Mesenteric fat pad (tissue), 1 donor: ENCODE results near the gene CLASP2. TPM values are rescaled to one million over a fixed set of nuclear protein-coding genes. Genes with fewer than 3 reads are reported as not detected.
"Not testable (repeated sequence)": the region's sequence is repeated elsewhere in the genome, so short reads cannot be mapped to it uniquely, and the experiment has no call there.

Experiments used
- DNase-seq: peaks from one replicate; pipeline ENCODE4 v3.0.0-alpha.2; 2020; ENCODE audit warnings: low spot score
- total RNA-seq: library from RNA; stranded (reverse); fragmentation: NEBNext Ultra II Directional; extraction: Animal tissue kit (Norgen Biotek cat#: 25700); gene quantifications from one replicate; pipeline ENCODE4 v1.2.1, GENCODE V29; 2021
- donor health status: DM: yes; HTN: yes; CAD: no.

The CLASP2 gene
- total RNA-seq, 1 donor from 2014 or later: 41.1 TPM

DNA sequence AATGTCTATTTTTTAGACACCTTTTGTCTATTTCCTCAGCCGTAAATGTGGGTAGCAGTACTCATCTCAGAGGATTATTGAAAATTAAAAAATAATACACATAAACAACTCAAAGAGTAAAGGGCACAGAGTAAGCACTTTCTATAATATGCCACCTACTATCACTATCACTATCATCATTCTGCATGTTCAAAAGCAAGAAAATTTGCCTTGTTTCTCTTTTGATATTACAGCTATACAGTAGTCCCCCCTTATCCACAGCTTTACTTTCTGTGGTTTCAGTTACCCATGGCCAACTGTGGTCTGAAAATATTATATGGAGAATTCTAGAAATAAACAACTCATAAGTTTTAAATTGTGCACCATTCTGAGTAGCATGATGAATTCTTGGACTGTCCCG is 27.7 kb downstream of the CLASP2 start:
- DNase-seq: no peak

- no peak for DNase-seq
Measured at GRCh38 chr3:33687406-33688010, 30.5 kb downstream of the CLASP2 start.

DNA sequence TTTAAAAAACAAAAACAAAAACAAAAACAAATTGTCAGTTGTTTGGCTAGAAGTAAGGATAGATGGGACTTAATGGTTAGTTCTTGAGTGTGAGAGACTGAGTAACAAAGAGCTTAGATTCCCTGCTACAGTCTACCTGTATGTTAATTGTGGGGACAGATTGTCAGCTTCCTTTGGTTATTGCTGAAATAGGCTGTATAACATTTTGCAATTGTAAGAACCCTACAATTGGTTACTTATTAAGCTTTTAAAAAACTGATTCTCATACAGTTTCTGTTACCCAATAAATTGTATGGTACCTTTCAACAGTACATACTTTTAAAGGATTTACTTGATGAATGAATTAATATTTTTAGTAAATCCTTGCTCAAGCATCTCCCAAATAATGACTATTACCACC is 35.3 kb downstream of the CLASP2 start:
- no peak for DNase-seq

GRCh38 chr3:33681667-33682066 is 36.4 kb downstream of the CLASP2 start:
- DNase-seq: no peak

GRCh38 chr3:33678073-33678472 is 40.0 kb downstream of the CLASP2 start:
- no peak for DNase-seq

GRCh38 chr3:33673436-33673835 is 44.6 kb downstream of the CLASP2 start:
- not testable (repeated sequence) for DNase-seq

DNA sequence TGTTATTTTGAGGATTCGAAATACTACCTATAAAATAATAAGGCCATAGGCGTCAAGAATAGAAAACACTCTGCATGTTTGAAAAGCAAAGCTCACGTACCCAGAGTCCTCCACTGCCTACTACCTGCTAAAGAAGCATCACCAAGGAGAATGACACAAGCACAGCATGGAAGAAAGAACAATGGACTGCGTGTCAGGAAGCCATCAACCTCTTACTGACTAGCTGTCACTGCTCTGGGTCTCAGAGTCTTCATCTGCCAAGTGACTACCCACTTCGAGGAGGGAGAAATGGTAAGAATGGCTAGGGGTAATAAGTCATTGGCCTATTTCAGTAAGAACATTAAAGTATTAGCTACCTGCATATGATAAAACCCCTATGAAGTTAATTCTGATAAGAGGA is 49.4 kb downstream of the CLASP2 start:
- no peak for DNase-seq

- DNase-seq: no peak
Measured at GRCh38 chr3:33665294-33665693, 52.8 kb downstream of the CLASP2 start.

- DNase-seq: no peak
Measured at GRCh38 chr3:33664195-33664594, 53.9 kb downstream of the CLASP2 start.

- no peak for DNase-seq
Measured at GRCh38 chr3:33663042-33663441, 55.0 kb downstream of the CLASP2 start.

DNA sequence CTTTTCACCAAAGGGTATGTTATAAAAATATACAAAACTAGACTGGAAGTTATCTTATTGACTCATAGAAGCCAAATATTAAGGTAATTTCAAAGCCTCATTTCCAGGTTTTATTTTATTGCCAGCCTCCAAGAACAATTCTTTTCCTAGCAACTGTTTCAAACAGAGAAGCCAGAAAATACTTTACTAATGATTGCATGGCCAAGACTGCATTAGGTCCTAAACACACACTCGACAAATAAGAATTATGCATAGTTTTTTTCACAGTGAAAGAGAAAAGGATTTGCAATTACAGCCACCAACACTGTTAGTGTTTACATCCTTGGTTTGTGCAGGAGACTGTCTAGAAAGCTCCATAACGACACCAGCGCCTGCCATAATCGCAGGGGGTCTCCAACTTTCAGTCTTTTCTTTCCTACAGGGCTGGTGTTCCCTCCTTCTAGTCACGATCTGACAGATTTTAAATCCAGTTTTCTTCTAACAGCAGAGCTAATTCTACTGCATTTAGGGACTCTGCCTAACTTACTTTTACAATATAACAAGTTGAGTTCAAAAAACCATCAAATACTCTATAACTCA is 58.1 kb downstream of the CLASP2 start:
- no peak for DNase-seq

DNA sequence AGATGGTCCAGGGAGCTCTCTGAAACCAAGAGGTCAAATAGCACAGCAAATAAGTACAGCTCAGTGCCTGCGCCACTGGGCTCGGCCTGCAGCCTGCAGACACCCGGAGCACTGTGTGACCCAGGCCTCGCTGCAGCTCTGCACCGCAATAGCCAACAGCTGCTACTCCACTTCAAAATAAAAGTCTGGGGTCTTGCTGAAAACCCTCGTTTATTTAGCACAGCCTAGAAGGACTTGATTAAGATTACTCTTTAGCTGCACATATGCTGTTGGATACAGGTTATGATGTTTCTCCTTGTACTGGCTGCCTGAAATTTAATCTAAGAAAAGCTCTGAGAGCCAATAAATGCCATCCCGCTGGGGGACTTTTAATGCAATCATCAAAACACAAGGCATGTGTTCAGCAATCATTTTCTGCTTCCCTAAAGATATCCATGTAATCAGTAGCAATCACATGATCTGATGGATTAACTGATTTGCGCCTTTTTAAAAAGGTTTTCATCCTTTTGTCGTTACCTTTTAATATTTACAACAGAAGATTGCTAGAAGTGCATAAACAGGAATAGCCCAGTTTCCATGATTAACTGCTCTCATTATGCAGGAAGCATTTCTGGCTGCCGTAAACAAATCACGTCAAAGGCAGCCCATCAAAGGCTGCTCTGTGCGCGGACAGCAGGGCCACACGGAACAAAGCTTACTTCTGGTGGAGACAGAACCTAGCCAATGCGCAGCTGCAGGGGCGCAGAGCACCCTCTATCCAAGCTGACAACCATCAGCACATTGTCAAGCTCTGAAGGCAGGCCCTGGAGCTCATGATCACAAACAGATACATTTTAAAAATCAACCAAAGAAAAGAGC is 58.8 kb downstream of the CLASP2 start:
- no peak for DNase-seq

DNA sequence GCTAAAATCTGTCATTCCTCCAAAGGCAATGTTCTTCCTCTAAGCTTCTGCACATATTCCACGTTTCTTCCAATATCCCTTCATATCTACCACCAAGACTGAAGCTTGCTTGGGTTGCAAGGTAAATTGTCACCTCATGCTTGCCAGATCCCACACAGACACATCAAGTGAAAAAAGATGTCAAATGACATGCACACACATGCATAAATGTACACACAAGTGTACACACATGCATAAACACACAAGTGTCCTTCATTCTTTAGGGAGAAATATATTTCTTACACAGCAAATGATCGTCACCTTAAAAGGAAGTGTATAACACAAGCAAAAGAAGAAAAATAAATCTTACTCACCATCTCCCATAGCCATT is 59.4 kb downstream of the CLASP2 start:
- DNase-seq: no peak

GRCh38 chr3:33658039-33658438 is 60.0 kb downstream of the CLASP2 start:
- no peak for DNase-seq

- no peak for DNase-seq
Measured at GRCh38 chr3:33652736-33653135, 65.3 kb downstream of the CLASP2 start.

GRCh38 chr3:33651101-33651500 is 67.0 kb downstream of the CLASP2 start:
- not testable (repeated sequence) for DNase-seq

DNA sequence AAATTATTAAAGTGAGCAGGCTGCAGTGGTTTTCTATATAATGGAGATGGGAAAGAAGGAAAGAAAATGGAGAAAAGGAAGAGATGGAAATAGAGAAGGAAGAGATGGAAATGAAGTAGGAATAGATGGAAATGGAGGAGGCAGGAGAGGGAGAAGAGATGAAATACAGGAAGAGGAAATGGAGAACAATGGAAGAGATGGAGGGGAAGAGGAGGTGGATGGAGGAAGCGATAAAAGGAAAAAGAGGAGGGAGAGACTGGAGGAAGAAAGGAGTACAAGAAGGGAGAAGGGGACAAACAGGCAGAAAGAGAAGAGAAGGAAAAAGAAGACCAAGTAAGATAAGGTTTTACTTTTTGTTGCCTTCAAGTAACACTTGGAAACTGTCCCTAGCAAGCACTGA is 67.6 kb downstream of the CLASP2 start:
- no peak for DNase-seq

DNA sequence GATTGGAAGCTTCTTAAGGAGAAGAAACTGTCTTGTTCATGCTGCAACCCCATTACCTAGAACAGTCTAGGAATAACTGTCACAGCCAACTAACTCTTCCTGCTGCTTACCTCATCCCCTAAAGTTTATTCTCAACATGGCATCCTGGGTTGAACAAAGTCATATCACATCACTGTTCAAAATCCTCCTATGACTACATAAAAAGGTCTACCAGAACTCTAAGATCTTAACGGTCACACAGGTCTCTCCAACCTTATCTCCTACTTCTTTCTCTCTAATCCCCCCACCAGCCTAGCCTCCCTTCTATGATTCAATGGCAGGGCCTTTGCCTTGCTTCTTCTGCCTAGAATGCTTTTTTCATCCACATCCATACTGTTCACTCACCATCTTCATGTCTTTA is 69.3 kb downstream of the CLASP2 start:
- no peak for DNase-seq

DNA sequence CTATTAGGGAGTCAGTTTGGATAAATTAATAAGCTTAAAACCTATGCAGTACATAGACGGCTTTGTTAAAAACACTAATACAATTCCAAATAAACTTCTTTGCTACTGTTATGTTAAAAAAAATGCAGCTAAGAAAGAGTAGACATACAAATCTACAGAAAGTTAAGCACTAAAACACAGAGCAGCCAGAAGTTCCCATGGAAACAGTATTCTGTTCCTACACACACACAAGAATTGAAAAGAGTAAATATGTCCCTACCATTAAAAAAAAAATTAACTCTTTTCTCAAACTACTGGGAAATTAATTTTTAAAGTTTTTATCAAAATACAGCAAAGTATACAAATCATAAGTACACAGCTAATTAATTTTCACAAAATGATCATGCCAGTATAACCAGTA is 71.6 kb downstream of the CLASP2 start:
- DNase-seq: no peak

DNA sequence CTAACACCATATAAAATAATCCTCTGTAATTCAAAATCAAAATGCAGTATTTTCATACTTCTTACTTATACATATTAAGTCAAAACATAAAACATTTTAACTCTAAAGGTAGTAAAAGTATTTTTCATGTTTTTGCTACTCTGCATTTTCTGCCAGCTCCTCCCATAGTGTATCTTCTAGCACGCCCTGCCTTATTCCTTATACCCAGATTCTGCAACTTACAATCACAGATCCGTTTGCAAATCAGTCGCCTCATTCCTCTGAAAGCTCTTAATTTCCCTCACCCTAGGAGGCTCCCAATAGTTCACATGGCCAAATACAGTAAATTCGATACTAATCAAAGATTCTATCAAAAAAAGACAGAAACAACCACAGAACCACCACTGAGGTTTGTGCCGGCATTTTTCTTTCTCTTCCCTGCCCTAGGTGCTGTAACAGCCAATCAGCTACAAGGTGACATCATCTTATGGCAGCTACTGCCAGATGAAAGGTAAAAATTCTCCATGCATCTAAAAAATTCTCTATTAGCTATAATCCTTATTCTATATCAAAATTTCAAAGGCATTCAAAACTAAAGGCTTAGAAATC is 72.9 kb downstream of the CLASP2 start:
- no peak for DNase-seq

- no peak for DNase-seq
Measured at GRCh38 chr3:33644582-33644981, 73.5 kb downstream of the CLASP2 start.

GRCh38 chr3:33642806-33643205 is 75.2 kb downstream of the CLASP2 start:
- DNase-seq: no peak
